HEK293 (cell line): Measurements from ENCODE around the gene HOXB8.

Experiments used
- HOXC10 ChIP-seq: sonication (generic); formaldehyde crosslinking; IDR thresholded peaks from 2 replicates; pipeline ENCODE4 v1.8.1; 2023; ENCODE audit warnings: mild to moderate bottlenecking, missing genetic modification reagents
- KLF7 ChIP-seq: fragments of 450-650 bp; formaldehyde crosslinking; IDR thresholded peaks from 2 replicates; pipeline ENCODE4 v1.5.1; 2016; ENCODE audit warnings: missing biosample characterization, missing genetic modification characterization, borderline replicate concordance
- MYNN ChIP-seq: fragments of 450-650 bp; formaldehyde crosslinking; IDR thresholded peaks from 2 replicates; pipeline ENCODE4 v1.5.1; 2016; ENCODE audit warnings: missing biosample characterization, missing genetic modification characterization, borderline replicate concordance
- SCRT2 ChIP-seq: fragments of 450-650 bp; formaldehyde crosslinking; IDR thresholded peaks from 2 replicates; pipeline ENCODE4 v1.5.1; 2016; ENCODE audit warnings: missing biosample characterization, missing genetic modification characterization
- ZBTB48 ChIP-seq: fragments of 450-650 bp; formaldehyde crosslinking; IDR thresholded peaks from 2 replicates; pipeline ENCODE4 v1.5.1; 2016; ENCODE audit warnings: missing biosample characterization, missing genetic modification characterization
- ZBTB7A ChIP-seq: fragments of 450-650 bp; formaldehyde crosslinking; IDR thresholded peaks from 2 replicates; pipeline ENCODE4 v1.5.1; 2016; ENCODE audit warnings: low read depth, missing biosample characterization, missing genetic modification characterization
- ZFHX2 ChIP-seq: fragments of 450-650 bp; formaldehyde crosslinking; conservative IDR thresholded peaks from 2 replicates; pipeline ENCODE4 v1.5.1; 2016; ENCODE audit warnings: missing biosample characterization, missing genetic modification characterization
- ZFP41 ChIP-seq: fragments of 450-650 bp; formaldehyde crosslinking; IDR thresholded peaks from 2 replicates; pipeline ENCODE4 v1.5.1; 2016; ENCODE audit warnings: missing biosample characterization, missing genetic modification characterization, borderline replicate concordance
- ZNF112 ChIP-seq: fragments of 450-650 bp; formaldehyde crosslinking; IDR thresholded peaks from 2 replicates; pipeline ENCODE4 v1.5.0; 2017; ENCODE audit warnings: missing biosample characterization, missing genetic modification characterization
- ZNF138 ChIP-seq: fragments of 450-650 bp; formaldehyde crosslinking; IDR thresholded peaks from 2 replicates; pipeline ENCODE4 v1.5.1; 2016; ENCODE audit warnings: missing biosample characterization, missing genetic modification characterization, borderline replicate concordance
- ZNF266 ChIP-seq: fragments of 450-650 bp; formaldehyde crosslinking; IDR thresholded peaks from 2 replicates; pipeline ENCODE4 v1.5.1; 2016; ENCODE audit warnings: missing biosample characterization, missing genetic modification characterization, low read depth
- ZNF292 ChIP-seq: fragments of 450-650 bp; formaldehyde crosslinking; IDR thresholded peaks from 2 replicates; pipeline ENCODE4 v1.5.1; 2016; ENCODE audit warnings: low read depth, missing biosample characterization, missing genetic modification characterization, borderline replicate concordance
- ZNF37A ChIP-seq: fragments of 450-650 bp; IDR thresholded peaks from 2 replicates; pipeline ENCODE4 v1.5.1; 2018; ENCODE audit warnings: missing biosample characterization, missing genetic modification characterization
- ZNF391 ChIP-seq: fragments of 450-650 bp; formaldehyde crosslinking; IDR thresholded peaks from 2 replicates; pipeline ENCODE4 v1.5.1; 2016; ENCODE audit warnings: low read depth, missing biosample characterization, missing genetic modification characterization, borderline replicate concordance
- ZNF48 ChIP-seq: fragments of 450-650 bp; formaldehyde crosslinking; IDR thresholded peaks from 2 replicates; pipeline ENCODE4 v1.5.1; 2016; ENCODE audit warnings: missing biosample characterization, missing genetic modification characterization
- ZNF510 ChIP-seq: fragments of 450-650 bp; formaldehyde crosslinking; IDR thresholded peaks from 2 replicates; pipeline ENCODE4 v1.5.1; 2018; ENCODE audit warnings: mild to moderate bottlenecking, missing genetic modification characterization, missing biosample characterization; ENCODE audit not compliant: insufficient replicate concordance
- ZNF521 ChIP-seq: fragments of 450-650 bp; formaldehyde crosslinking; IDR thresholded peaks from 2 replicates; pipeline ENCODE4 v1.5.1; 2017; ENCODE audit warnings: missing biosample characterization, mild to moderate bottlenecking, missing genetic modification characterization
- ZNF530 ChIP-seq: fragments of 450-650 bp; formaldehyde crosslinking; IDR thresholded peaks from 2 replicates; pipeline ENCODE4 v1.5.1; 2016; ENCODE audit warnings: low read depth, missing biosample characterization, missing genetic modification characterization
- ZNF561 ChIP-seq: fragments of 450-650 bp; IDR thresholded peaks from 2 replicates; pipeline ENCODE4 v1.5.1; 2018; ENCODE audit warnings: missing biosample characterization, missing genetic modification characterization, borderline replicate concordance
- ZNF600 ChIP-seq: fragments of 450-650 bp; formaldehyde crosslinking; IDR thresholded peaks from 2 replicates; pipeline ENCODE4 v1.5.1; 2016; ENCODE audit warnings: missing biosample characterization, missing genetic modification characterization
- ZNF623 ChIP-seq: fragments of 450-650 bp; formaldehyde crosslinking; IDR thresholded peaks from 2 replicates; pipeline ENCODE4 v1.5.1; 2016; ENCODE audit warnings: missing biosample characterization, missing genetic modification characterization
- ZNF629 ChIP-seq: fragments of 450-650 bp; formaldehyde crosslinking; IDR thresholded peaks from 2 replicates; pipeline ENCODE4 v1.5.1; 2017; ENCODE audit warnings: missing biosample characterization, missing genetic modification characterization
- ZNF654 ChIP-seq: fragments of 450-650 bp; formaldehyde crosslinking; IDR thresholded peaks from 2 replicates; pipeline ENCODE4 v1.5.1; 2016; ENCODE audit warnings: low read depth, missing biosample characterization, missing genetic modification characterization
- ZNF701 ChIP-seq: fragments of 450-650 bp; formaldehyde crosslinking; IDR thresholded peaks from 2 replicates; pipeline ENCODE4 v1.5.1; 2016; ENCODE audit warnings: missing biosample characterization, missing genetic modification characterization
- ZNF768 ChIP-seq: fragments of 450-650 bp; formaldehyde crosslinking; IDR thresholded peaks from 2 replicates; pipeline ENCODE4 v1.5.1; 2018; ENCODE audit warnings: missing biosample characterization, mild to moderate bottlenecking, missing genetic modification characterization
- ZNF776 ChIP-seq: fragments of 450-650 bp; formaldehyde crosslinking; IDR thresholded peaks from 2 replicates; pipeline ENCODE4 v1.5.0; 2017; ENCODE audit warnings: missing biosample characterization, missing genetic modification characterization, borderline replicate concordance
- TF ChIP-seq, protein P1 (sequence below): fragments of 450-650 bp; formaldehyde crosslinking; IDR thresholded peaks from 2 replicates; pipeline ENCODE4 v1.5.1; 2016; ENCODE audit warnings: missing biosample characterization, missing genetic modification characterization
- TF ChIP-seq, protein P2 (sequence below): fragments of 450-650 bp; formaldehyde crosslinking; conservative IDR thresholded peaks from 2 replicates; pipeline ENCODE4 v1.5.1; 2016; ENCODE audit warnings: low read depth, missing biosample characterization, missing genetic modification characterization
- TF ChIP-seq, protein P3 (sequence below): fragments of 450-650 bp; formaldehyde crosslinking; conservative IDR thresholded peaks from 2 replicates; pipeline ENCODE4 v1.5.1; 2016; ENCODE audit warnings: low read depth, missing biosample characterization, missing genetic modification characterization
- TF ChIP-seq, protein P4 (sequence below): fragments of 450-650 bp; formaldehyde crosslinking; IDR thresholded peaks from 2 replicates; pipeline ENCODE4 v1.5.1; 2016; ENCODE audit warnings: missing biosample characterization, missing genetic modification characterization

The HOXB8 gene

DNA sequence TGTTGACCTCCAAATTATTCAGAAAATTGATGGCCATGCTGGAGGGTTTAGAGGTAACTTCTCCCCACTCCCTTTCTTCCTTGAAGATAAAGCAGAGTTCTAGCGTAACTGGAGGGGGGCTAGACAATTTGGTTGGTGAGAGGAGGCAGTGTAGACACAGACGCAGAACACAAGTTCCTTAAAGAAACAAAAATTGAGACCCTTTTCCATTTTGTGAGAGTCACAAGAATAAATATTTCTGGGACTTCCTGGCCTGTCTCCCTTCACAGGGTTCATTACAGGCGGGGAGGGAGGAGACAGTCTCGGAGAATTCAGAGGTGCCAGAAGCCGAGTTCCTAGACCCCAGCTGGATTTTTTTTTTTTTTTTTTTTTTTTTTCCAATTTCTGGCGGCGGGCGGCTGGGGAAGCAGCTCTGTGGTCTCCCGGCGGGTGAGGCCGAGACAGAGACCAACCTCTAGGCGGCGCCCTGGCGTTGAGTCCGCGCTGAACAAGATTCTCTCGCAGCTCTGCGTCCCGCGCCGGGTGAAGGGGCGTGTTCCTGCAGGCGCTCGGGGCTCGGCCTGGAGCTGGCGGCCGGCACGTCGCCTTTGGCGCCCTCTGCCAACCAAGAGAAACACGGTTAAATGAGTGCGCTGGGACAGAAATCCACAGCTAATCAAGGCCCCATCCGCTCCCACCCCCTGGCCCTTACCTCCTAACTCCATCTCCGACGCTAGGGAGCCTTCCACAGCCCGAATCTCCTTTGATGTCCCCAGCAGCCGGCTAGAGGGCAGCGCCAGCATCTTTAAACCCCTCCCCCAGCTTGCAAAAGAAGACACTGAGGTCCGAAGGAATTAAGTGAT, 21.3 kb upstream of the HOXB8 start (continued):
- TF ChIP-seq ZNF112 (tag by site-specific recombination) (no peak), ZNF48 (no peak), ZNF768 (tag by site-specific recombination) (no peak), ZNF391 (tag by site-specific recombination) (no peak), ZNF266 (tag by site-specific recombination) (no peak), ZBTB7A (tag by site-specific recombination) (no peak), ZNF292 (tag by site-specific recombination) (no peak), KLF7 (tag by site-specific recombination) (no peak), ZNF600 (tag by site-specific recombination) (peak; percentile 48; the same call in 1 of the 2 replicates), ZNF654 (tag by site-specific recombination) (0 out of 2 replicates have a peak, but pooled peaks have one; percentile 21), HOXC10 (CRISPR knock-in tag) (no peak), SCRT2 (tag by site-specific recombination) (no peak), ZBTB48 (peak; percentile 46; the same call in 1 of the 2 replicates), ZNF138 (no peak), ZNF510 (tag by site-specific recombination) (no peak), ZNF561 (tag by site-specific recombination) (peak; percentile 53; the same call in 1 of the 2 replicates), ZNF623 (tag by site-specific recombination) (no peak), ZNF530 (tag by site-specific recombination) (no peak), ZNF629 (tag by site-specific recombination) (no peak), ZNF701 (tag by site-specific recombination) (no peak), ZNF776 (no peak), MYNN (tag by site-specific recombination) (no peak), ZNF37A (no peak), ZFHX2 (no peak), ZFP41 (tag by site-specific recombination) (no peak), ZNF521 (tag by site-specific recombination) (no peak)
- TF ChIP-seq, protein P1, sequence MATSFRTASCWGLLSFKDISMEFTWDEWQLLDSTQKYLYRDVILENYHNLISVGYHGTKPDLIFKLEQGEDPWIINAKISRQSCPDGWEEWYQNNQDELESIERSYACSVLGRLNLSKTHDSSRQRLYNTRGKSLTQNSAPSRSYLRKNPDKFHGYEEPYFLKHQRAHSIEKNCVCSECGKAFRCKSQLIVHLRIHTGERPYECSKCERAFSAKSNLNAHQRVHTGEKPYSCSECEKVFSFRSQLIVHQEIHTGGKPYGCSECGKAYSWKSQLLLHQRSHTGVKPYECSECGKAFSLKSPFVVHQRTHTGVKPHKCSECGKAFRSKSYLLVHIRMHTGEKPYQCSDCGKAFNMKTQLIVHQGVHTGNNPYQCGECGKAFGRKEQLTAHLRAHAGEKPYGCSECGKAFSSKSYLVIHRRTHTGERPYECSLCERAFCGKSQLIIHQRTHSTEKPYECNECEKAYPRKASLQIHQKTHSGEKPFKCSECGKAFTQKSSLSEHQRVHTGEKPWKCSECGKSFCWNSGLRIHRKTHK: no peak
- TF ChIP-seq, protein P2, sequence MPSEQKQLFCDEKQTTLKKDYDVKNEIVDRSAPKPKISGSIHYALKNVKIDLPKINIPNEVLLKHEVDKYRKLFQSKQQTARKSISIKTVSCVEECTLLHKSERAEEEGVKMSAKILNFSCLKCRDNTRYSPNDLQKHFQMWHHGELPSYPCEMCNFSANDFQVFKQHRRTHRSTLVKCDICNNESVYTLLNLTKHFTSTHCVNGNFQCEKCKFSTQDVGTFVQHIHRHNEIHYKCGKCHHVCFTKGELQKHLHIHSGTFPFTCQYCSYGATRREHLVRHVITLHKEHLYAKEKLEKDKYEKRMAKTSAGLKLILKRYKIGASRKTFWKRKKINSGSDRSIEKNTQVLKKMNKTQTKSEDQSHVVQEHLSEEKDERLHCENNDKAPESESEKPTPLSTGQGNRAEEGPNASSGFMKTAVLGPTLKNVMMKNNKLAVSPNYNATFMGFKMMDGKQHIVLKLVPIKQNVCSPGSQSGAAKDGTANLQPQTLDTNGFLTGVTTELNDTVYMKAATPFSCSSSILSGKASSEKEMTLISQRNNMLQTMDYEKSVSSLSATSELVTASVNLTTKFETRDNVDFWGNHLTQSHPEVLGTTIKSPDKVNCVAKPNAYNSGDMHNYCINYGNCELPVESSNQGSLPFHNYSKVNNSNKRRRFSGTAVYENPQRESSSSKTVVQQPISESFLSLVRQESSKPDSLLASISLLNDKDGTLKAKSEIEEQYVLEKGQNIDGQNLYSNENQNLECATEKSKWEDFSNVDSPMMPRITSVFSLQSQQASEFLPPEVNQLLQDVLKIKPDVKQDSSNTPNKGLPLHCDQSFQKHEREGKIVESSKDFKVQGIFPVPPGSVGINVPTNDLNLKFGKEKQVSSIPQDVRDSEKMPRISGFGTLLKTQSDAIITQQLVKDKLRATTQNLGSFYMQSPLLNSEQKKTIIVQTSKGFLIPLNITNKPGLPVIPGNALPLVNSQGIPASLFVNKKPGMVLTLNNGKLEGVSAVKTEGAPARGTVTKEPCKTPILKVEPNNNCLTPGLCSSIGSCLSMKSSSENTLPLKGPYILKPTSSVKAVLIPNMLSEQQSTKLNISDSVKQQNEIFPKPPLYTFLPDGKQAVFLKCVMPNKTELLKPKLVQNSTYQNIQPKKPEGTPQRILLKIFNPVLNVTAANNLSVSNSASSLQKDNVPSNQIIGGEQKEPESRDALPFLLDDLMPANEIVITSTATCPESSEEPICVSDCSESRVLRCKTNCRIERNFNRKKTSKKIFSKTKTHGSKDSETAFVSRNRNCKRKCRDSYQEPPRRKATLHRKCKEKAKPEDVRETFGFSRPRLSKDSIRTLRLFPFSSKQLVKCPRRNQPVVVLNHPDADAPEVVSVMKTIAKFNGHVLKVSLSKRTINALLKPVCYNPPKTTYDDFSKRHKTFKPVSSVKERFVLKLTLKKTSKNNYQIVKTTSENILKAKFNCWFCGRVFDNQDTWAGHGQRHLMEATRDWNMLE: no peak
- TF ChIP-seq, protein P3, sequence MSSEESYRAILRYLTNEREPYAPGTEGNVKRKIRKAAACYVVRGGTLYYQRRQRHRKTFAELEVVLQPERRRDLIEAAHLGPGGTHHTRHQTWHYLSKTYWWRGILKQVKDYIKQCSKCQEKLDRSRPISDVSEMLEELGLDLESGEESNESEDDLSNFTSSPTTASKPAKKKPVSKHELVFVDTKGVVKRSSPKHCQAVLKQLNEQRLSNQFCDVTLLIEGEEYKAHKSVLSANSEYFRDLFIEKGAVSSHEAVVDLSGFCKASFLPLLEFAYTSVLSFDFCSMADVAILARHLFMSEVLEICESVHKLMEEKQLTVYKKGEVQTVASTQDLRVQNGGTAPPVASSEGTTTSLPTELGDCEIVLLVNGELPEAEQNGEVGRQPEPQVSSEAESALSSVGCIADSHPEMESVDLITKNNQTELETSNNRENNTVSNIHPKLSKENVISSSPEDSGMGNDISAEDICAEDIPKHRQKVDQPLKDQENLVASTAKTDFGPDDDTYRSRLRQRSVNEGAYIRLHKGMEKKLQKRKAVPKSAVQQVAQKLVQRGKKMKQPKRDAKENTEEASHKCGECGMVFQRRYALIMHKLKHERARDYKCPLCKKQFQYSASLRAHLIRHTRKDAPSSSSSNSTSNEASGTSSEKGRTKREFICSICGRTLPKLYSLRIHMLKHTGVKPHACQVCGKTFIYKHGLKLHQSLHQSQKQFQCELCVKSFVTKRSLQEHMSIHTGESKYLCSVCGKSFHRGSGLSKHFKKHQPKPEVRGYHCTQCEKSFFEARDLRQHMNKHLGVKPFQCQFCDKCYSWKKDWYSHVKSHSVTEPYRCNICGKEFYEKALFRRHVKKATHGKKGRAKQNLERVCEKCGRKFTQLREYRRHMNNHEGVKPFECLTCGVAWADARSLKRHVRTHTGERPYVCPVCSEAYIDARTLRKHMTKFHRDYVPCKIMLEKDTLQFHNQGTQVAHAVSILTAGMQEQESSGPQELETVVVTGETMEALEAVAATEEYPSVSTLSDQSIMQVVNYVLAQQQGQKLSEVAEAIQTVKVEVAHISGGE: no peak
- TF ChIP-seq, protein P4, sequence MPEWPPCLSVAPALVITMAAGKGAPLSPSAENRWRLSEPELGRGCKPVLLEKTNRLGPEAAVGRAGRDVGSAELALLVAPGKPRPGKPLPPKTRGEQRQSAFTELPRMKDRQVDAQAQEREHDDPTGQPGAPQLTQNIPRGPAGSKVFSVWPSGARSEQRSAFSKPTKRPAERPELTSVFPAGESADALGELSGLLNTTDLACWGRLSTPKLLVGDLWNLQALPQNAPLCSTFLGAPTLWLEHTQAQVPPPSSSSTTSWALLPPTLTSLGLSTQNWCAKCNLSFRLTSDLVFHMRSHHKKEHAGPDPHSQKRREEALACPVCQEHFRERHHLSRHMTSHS (tag by site-specific recombination): no peak
